GM12875 (cell line): ENCODE data around the gene TFDP2.
"Not testable (repeated sequence)": the region's sequence is repeated elsewhere in the genome, so short reads cannot be mapped to it uniquely, and the experiment has no call there.

ENCODE experiments used
- H3K4me3 ChIP-seq: one replicate; pipeline ENCODE4 v1.5.1; 2011; ENCODE audit warnings: low read depth, low read length, control low read depth
- CTCF ChIP-seq: IDR thresholded peaks from 2 replicates; pipeline ENCODE4 v1.5.1; 2011; ENCODE audit warnings: low read depth, mild to moderate bottlenecking, control low read depth, inconsistent platforms, low read length, moderate library complexity, borderline replicate concordance; ENCODE audit not compliant: insufficient read depth

TFDP2 gene

DNA sequence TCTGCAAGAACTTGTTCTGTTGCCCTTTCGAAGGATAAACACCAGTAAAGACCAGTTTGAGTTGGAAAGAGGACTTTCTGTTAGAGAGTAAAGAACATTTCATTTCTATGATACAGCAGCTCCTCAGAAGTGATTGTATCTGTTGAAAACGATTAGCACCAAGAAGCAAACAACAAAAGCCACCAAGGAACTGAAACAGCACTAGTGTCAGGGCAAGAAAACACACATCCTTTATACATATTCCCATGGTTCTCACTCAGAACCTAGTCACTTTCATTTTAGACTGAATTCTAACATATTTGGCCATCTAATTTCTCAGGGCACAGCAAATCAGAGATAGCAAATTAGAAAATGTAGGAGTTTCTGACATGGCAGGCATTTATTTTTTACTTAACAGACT lies 156.8 kb downstream of the TFDP2 start:
- no peak overlapping the region for H3K4me3 ChIP-seq
- TF ChIP-seq CTCF = no peak

- no peak overlapping the region for H3K4me3 ChIP-seq
- TF ChIP-seq CTCF = no peak
These were observed 162.7 kb downstream of the TFDP2 start for GRCh38 chr3:141986548-141987107.

GRCh38 chr3:141981084-141981483 lies 168.3 kb downstream of the TFDP2 start:
- no peak overlapping the region for H3K4me3 ChIP-seq
- TF ChIP-seq CTCF = no peak

GRCh38 chr3:141979050-141979671 lies 170.2 kb downstream of the TFDP2 start:
- H3K4me3 ChIP-seq = no peak overlapping the region
- TF ChIP-seq CTCF = no peak

DNA sequence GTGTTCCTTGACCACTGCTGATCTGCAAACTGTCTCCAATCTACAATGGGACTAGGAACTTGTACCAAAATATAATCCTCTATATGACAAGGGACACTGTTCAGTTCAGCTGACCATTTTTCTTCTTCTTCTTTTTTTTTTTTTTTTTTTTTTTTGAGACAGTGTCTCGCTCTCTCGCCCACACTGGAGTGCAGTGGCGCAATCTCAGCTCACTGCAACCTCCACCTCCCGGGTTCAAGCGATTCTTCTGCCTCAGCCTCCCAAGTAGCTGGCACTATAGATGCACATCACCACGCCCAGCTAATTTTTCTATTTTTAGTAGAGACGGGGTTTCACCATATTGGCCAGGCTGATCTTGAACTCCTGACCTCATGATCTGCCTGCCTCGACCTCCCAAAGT lies 174.6 kb downstream of the TFDP2 start:
- H3K4me3 ChIP-seq = not testable (repeated sequence)

DNA sequence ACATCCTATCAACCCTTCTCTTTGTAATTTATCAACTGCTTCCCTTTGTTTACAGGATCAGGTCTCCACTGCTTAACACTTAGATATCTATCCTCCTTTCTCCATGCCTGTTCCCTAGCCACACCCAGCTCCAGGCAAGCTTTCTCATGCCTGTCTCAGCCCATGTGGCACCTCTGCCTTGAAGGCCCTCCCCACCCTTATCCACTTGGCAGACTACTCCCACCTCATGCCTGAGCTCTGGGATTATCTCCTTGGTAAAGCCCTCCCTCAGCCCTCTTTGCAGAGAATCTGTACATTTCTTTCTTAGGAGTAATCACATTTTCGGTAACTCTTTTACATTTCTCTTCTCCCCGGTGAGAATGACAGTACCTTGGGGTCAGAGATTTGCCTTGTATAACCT lies 176.9 kb downstream of the TFDP2 start:
- no peak overlapping the region for H3K4me3 ChIP-seq
- no peak for TF ChIP-seq CTCF

DNA sequence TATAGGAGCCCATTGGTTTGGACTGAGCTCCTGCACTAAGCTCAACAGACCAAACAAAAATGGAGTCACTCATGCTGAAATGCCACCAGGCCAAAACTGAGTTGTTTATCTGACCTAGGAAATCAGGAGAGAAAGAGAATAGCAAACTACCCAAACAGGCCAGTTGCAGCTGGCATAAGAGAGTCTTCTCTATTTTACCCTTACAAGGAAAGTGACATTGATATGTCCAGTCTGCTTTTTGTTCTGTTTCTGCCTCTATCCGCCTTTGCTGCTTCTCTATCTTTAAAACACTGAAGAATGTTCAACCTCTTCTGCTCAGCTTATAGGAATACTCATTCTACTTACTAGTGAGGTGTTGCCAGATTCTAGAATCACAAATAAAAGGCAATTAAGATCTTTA lies 177.8 kb downstream of the TFDP2 start:
- no peak for TF ChIP-seq CTCF
- no peak overlapping the region for H3K4me3 ChIP-seq
